C4-2B (cell line): Measurements from ENCODE around the gene TMEM242.

ENCODE experiments used
- ZFX ChIP-seq: fragments of 450-650 bp; IDR thresholded peaks from 2 replicates; pipeline ENCODE4 v1.6.1; 2017
- TF ChIP-seq, protein P1 (sequence below): fragments of 450-650 bp; conservative IDR thresholded peaks from 2 replicates; pipeline ENCODE4 v1.5.1; 2017; ENCODE audit warnings: mild to moderate bottlenecking

DNA sequence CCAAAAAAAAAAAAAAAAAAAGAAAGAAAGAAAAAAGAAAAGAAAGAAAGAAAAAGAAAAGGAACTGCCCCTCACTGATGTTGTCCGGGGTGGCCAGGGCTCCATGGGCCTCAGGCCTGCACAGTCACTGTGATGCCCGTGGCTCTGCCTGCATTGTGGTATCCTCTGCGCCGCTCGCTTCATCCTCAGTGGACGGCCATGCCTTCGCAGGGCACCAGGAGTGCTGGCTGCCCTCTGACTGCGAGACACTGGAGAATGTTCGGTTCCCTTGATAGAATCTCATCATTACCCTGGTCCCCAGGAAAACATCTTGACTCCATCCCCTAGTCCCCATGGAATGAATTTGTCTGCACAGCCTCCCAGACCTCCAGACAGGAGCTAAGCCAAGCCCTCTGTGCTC lies 61.7 kb downstream of the TMEM242 start:
- TF ChIP-seq, protein P1, sequence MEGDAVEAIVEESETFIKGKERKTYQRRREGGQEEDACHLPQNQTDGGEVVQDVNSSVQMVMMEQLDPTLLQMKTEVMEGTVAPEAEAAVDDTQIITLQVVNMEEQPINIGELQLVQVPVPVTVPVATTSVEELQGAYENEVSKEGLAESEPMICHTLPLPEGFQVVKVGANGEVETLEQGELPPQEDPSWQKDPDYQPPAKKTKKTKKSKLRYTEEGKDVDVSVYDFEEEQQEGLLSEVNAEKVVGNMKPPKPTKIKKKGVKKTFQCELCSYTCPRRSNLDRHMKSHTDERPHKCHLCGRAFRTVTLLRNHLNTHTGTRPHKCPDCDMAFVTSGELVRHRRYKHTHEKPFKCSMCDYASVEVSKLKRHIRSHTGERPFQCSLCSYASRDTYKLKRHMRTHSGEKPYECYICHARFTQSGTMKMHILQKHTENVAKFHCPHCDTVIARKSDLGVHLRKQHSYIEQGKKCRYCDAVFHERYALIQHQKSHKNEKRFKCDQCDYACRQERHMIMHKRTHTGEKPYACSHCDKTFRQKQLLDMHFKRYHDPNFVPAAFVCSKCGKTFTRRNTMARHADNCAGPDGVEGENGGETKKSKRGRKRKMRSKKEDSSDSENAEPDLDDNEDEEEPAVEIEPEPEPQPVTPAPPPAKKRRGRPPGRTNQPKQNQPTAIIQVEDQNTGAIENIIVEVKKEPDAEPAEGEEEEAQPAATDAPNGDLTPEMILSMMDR, result no peak
- no peak for TF ChIP-seq ZFX
